Endothelial cell of umbilical vein (primary cell): ENCODE results near the gene MARCHF9. TPM values are rescaled to one million over a fixed set of nuclear protein-coding genes. Genes with fewer than 3 reads are reported as not detected.

Experiments
- BruUV-seq: library from RNA; stranded (reverse); fragments of 400-500 nt; replicated peaks from 2 replicates; lab custom pipeline; 2021; lab: Mats Ljungman, UMichigan
- CTCF ChIA-PET: fragments of 300-600, 350-600 bp; sonication (Branson Sonifier 250); formaldehyde crosslinking; loops from one replicate; lab custom pipeline; 2021; ENCODE audit warnings: antibody characterized with exemption, inconsistent platforms; lab: Charles Lee
- POLR2A ChIA-PET: fragments of 300-600, 350-600 bp; sonication (Branson Sonifier 250); formaldehyde crosslinking; loops from one replicate; lab custom pipeline; 2021; ENCODE audit warnings: antibody characterized with exemption, inconsistent platforms; lab: Charles Lee
- DNase-seq: peaks from one replicate; pipeline ENCODE4 v3.0.0-alpha.2; 2011; ENCODE audit warnings: low read depth, low spot score
- FAIRE-seq: peaks from 2 replicates; lab custom pipeline; 2011; peaks lifted over from hg19 to GRCh38; lab: Jason Lieb, UNC
- H2AFZ ChIP-seq: 2 replicates; pipeline ENCODE4 v1.6.0; 2012; ENCODE audit warnings: low read depth, low read length, control low read depth, inconsistent platforms
- H3K27ac ChIP-seq: 2 replicates; pipeline ENCODE4 v1.5.1; 2011; ENCODE audit warnings: low read depth, mild to moderate bottlenecking, control low read depth, low read length, moderate library complexity; ENCODE audit not compliant: insufficient read depth
- H3K27me3 ChIP-seq, 2 experiments: 2 replicates each; pipeline versions ENCODE4 v1.6.0 to v1.6.1; 2011; ENCODE audit warnings: low read length in 2 of 2, mixed read lengths in 1 of 2; ENCODE audit not compliant: control insufficient read depth in 2 of 2, insufficient read depth in 2 of 2
- H3K36me3 ChIP-seq, 2 experiments: 2 replicates in 1 of 2; 3 replicates in 1 of 2; pipeline ENCODE4 v1.5.1; 2011; ENCODE audit warnings: low read length in 2 of 2, mild to moderate bottlenecking in 1 of 2, moderate library complexity in 1 of 2; ENCODE audit not compliant: control insufficient read depth in 2 of 2, insufficient read depth in 2 of 2; ENCODE audit errors: extremely low read depth in 1 of 2
- H3K4me1 ChIP-seq: 3 replicates; pipeline ENCODE4 v1.5.1; 2011; ENCODE audit warnings: mild to moderate bottlenecking, low read length; ENCODE audit not compliant: control insufficient read depth, insufficient read depth; ENCODE audit errors: extremely low read depth
- H3K4me2 ChIP-seq: 2 replicates; pipeline ENCODE4 v1.6.1; 2011; ENCODE audit warnings: low read length, control low read depth, mixed read lengths; ENCODE audit not compliant: insufficient read depth
- H3K4me3 ChIP-seq, 3 experiments: fragments of 200-600 bp in 1 of 3; sonication (generic), shearing (Covaris generic) in 1 of 3; replicated peaks in 1 of 3; 2 replicates each; pipeline ENCODE4 v1.5.1; 2011 to 2016; ENCODE audit warnings: control low read depth in 3 of 3, low read length in 3 of 3, mild to moderate bottlenecking in 2 of 3, inconsistent platforms in 1 of 3, low read depth in 1 of 3, moderate library complexity in 1 of 3; ENCODE audit not compliant: insufficient read depth in 1 of 3
- H3K79me2 ChIP-seq: 2 replicates; pipeline ENCODE4 v1.6.0; 2012; ENCODE audit warnings: low read length, inconsistent platforms; ENCODE audit not compliant: control insufficient read depth, insufficient read depth
- H3K9ac ChIP-seq: replicated peaks from 2 replicates; pipeline ENCODE3; 2011; ENCODE audit warnings: low read length, control low read depth; ENCODE audit not compliant: insufficient read depth; ENCODE audit errors: extremely low read depth
- H3K9me1 ChIP-seq: replicated peaks from 3 replicates; pipeline ENCODE4 v1.6.0; 2011; ENCODE audit warnings: mild to moderate bottlenecking, low read length; ENCODE audit not compliant: control insufficient read depth, insufficient read depth; ENCODE audit errors: extremely low read depth
- H3K9me3 ChIP-seq: replicated peaks from 2 replicates; pipeline ENCODE4 v1.5.1; 2012; ENCODE audit warnings: low read length, inconsistent platforms; ENCODE audit not compliant: control insufficient read depth, insufficient read depth
- H4K20me1 ChIP-seq: replicated peaks from 2 replicates; pipeline ENCODE3; 2011; ENCODE audit warnings: mild to moderate bottlenecking, low read length; ENCODE audit not compliant: control insufficient read depth, insufficient read depth; ENCODE audit errors: extremely low read depth
- CTCF ChIP-seq, 2 donors: IDR thresholded peaks; 1 replicate in 1 of 2; 2 replicates in 1 of 2; pipeline ENCODE4 v1.5.1; 2011; ENCODE audit warnings: low read length in 2 of 2, mild to moderate bottlenecking in 2 of 2, moderate library complexity in 2 of 2, control low read depth in 1 of 2, inconsistent platforms in 1 of 2, low read depth in 1 of 2; ENCODE audit not compliant: insufficient read depth in 1 of 2; ENCODE audit errors: extremely low read depth in 1 of 2
- EZH2 ChIP-seq: IDR thresholded peaks from 2 replicates; pipeline ENCODE4 v1.6.1; 2012; ENCODE audit warnings: borderline replicate concordance, low read depth, mild to moderate bottlenecking, moderate library complexity, low read length, inconsistent platforms; ENCODE audit not compliant: severe bottlenecking
- FOS ChIP-seq: IDR thresholded peaks from 2 replicates; pipeline ENCODE4 v1.6.1; 2011; ENCODE audit warnings: mild to moderate bottlenecking, low read length, moderate library complexity, borderline replicate concordance; ENCODE audit not compliant: insufficient read depth
- GATA2 ChIP-seq: IDR thresholded peaks from 2 replicates; pipeline ENCODE4 v1.7.0; 2011; ENCODE audit warnings: low read depth, mild to moderate bottlenecking, moderate library complexity, mixed read lengths, low read length; ENCODE audit not compliant: insufficient read length, insufficient read depth
- JUN ChIP-seq: IDR thresholded peaks from 2 replicates; pipeline ENCODE4 v1.6.1; 2011; ENCODE audit warnings: borderline replicate concordance, low read depth; ENCODE audit not compliant: insufficient read length, insufficient read depth
- MAX ChIP-seq: IDR thresholded peaks from 2 replicates; pipeline ENCODE4 v1.6.1; 2011; ENCODE audit not compliant: insufficient read depth, insufficient read length
- MYC ChIP-seq: IDR thresholded peaks from one replicate; pipeline ENCODE4 v1.6.1; 2011; ENCODE audit warnings: mild to moderate bottlenecking, low read depth, low read length
- POLR2A ChIP-seq: IDR thresholded peaks from 2 replicates; pipeline ENCODE4 v1.6.1; 2012; ENCODE audit warnings: low read depth, mild to moderate bottlenecking, control low read depth, low read length
- POLR2AphosphoS5 ChIP-seq: IDR thresholded peaks from 2 replicates; pipeline ENCODE4 v1.6.1; 2012; ENCODE audit warnings: low read depth, mild to moderate bottlenecking, control low read depth, low read length, moderate library complexity; ENCODE audit not compliant: insufficient read depth
- dilution Hi-C: fragments of 300-500 bp; cut with MboI; formaldehyde crosslinking; loops from one replicate; pipeline ENCODE4 v1.15.0; 2019; ENCODE audit warnings: low sequenced_read_pairs; ENCODE audit not compliant: extremely low pct_ligation_motif_present
- intact Hi-C: fragments of 100-400 bp; cut with micrococcal nuclease; formaldehyde crosslinking; loops from one replicate; pipeline ENCODE4 v1.10.0; 2022
- polyA plus RNA-seq, 4 experiments: library from polyadenylated mRNA; depleted of rRNA in 3 of 4; stranded (reverse) in 3 of 4; unstranded in 1 of 4; fragments of >200 nt; gene quantifications; 2 replicates each; pipeline versions ENCODE4 v1.2.1 to v1.2.3, GENCODE V29; 2011 to 2012; ENCODE audit warnings: missing spikeins in 1 of 4
- total RNA-seq: library from RNA; stranded (reverse); gene quantifications from 2 replicates; pipeline ENCODE4 v1.2.3, GENCODE V29; 2021

MARCHF9 gene
- total and polyA plus RNA-seq, 2 donors (not counting 3 experiments of a cell fraction or from before 2014, with no cell fraction given): 4.6 to 4.8 TPM

- H3K36me3 ChIP-seq: peaks cover 0 to 8% of the 10 kb centered on the region in 2 experiments
- ChIA-PET POLR2A (no interaction called here), CTCF (interaction anchor here (1.0 kb wide), 1 partner anchor 15 kb away, joined by 3 read pairs; no protein-coding TSS in a partner anchor)
- FAIRE-seq (no peak), DNase-seq (no peak)
- H4K20me1 ChIP-seq: no peaks in the 10 kb centered on the region
- intact Hi-C loops: no loop called here
- H3K4me3 ChIP-seq: no peak overlapping the region
- no peaks in the 10 kb centered on the region for H3K79me2 ChIP-seq
- no peak for TF ChIP-seq POLR2AphosphoS5
- TF ChIP-seq GATA2: no peak
- TF ChIP-seq CTCF (IDR thresholded peaks at IDR 0.05; ENCODE audit: extremely low read depth in 1 of 2, insufficient read depth in 1 of 2, low read depth in 1 of 2, low read length in 2 of 2): no peak
- TF ChIP-seq FOS: no peak
- TF ChIP-seq EZH2: no peak
- no peak for TF ChIP-seq MAX
- no peak for TF ChIP-seq MYC
- no peak for TF ChIP-seq POLR2A
- TF ChIP-seq JUN: no peak
- no peak overlapping the region for H3K27ac ChIP-seq
- H3K4me2 ChIP-seq: no peak overlapping the region
- no peaks in the 10 kb centered on the region for H3K9me1 ChIP-seq
- no peaks in the 10 kb centered on the region for H3K4me1 ChIP-seq
- H3K27me3 ChIP-seq: no peaks in the 10 kb centered on the region
- H2AFZ ChIP-seq: no peak overlapping the region
- H3K9me3 ChIP-seq: no peaks in the 10 kb centered on the region
- dilution Hi-C loops: no loop called here
- H3K9ac ChIP-seq: no peak overlapping the region
- BruUV-seq: no TSS peak
Measured at GRCh38 chr12:57808351-57808750, 53.4 kb downstream of the MARCHF9 start.
